Measurements from ENCODE around the gene CYSTM1.

Gene CYSTM1

GRCh38 chr5:140235791-140236551, 61.0 kb downstream of the CYSTM1 start:
- TF ChIP-seq OSR1 (CRISPR knock-in tag; IDR thresholded peaks at IDR 0.05) = no peak
- TF ChIP-seq TOX (CRISPR knock-in tag; IDR thresholded peaks at IDR 0.05; ENCODE audit: borderline replicate concordance) = no peak
- no peak for TF ChIP-seq ISL1 (CRISPR knock-in tag; IDR thresholded peaks at IDR 0.05)
- no peak for TF ChIP-seq ESRRG (CRISPR knock-in tag; IDR thresholded peaks at IDR 0.05)
- no peak for TF ChIP-seq SNAI2 (CRISPR knock-in tag; IDR thresholded peaks at IDR 0.05)

GRCh38 chr5:140236891-140237598, 62.1 kb downstream of the CYSTM1 start:
- no peak for ATAC-seq

More at GRCh38 chr5:140235791-140236551, 61.0 kb downstream of the CYSTM1 start:
- ATAC-seq = no peak

GRCh38 chr5:140238756-140239155, 63.8 kb downstream of the CYSTM1 start:
- no peak for TF ChIP-seq PPARA (CRISPR knock-in tag; IDR thresholded peaks at IDR 0.05; ENCODE audit: borderline replicate concordance)
- TF ChIP-seq POU6F1 (CRISPR knock-in tag; IDR thresholded peaks at IDR 0.05; ENCODE audit: borderline replicate concordance, low read depth) = no peak
- TF ChIP-seq CSRNP3 (CRISPR knock-in tag; IDR thresholded peaks at IDR 0.05) = no peak
- TF ChIP-seq ZNF70 (CRISPR knock-in tag; IDR thresholded peaks at IDR 0.05) = no peak
- no peak for TF ChIP-seq RARB (CRISPR knock-in tag; IDR thresholded peaks at IDR 0.05)
- TF ChIP-seq ZC3H10 (CRISPR knock-in tag; IDR thresholded peaks at IDR 0.05) = no peak
- TF ChIP-seq ZNF565 (CRISPR knock-in tag; conservative IDR thresholded peaks at IDR 0.05; ENCODE audit: low read depth) = no peak
- no peak for TF ChIP-seq ISL1 (CRISPR knock-in tag; IDR thresholded peaks at IDR 0.05)
- ATAC-seq = no peak

More at GRCh38 chr5:140236891-140237598, 62.1 kb downstream of the CYSTM1 start:
- no peak for TF ChIP-seq ZFP3 (CRISPR knock-in tag; IDR thresholded peaks at IDR 0.05)
- no peak for TF ChIP-seq ZNF565 (CRISPR knock-in tag; conservative IDR thresholded peaks at IDR 0.05; ENCODE audit: low read depth)
- no peak for TF ChIP-seq TOX (CRISPR knock-in tag; IDR thresholded peaks at IDR 0.05; ENCODE audit: borderline replicate concordance)
- no peak for TF ChIP-seq RARB (CRISPR knock-in tag; IDR thresholded peaks at IDR 0.05)
- no peak for TF ChIP-seq OSR1 (CRISPR knock-in tag; IDR thresholded peaks at IDR 0.05)
- TF ChIP-seq GLIS3 (CRISPR knock-in tag; IDR thresholded peaks at IDR 0.05) = no peak
- no peak for TF ChIP-seq ESRRG (CRISPR knock-in tag; IDR thresholded peaks at IDR 0.05)
- TF ChIP-seq TCF4 (CRISPR knock-in tag; IDR thresholded peaks at IDR 0.05; ENCODE audit: borderline replicate concordance) = no peak
- no peak for TF ChIP-seq ISL1 (CRISPR knock-in tag; IDR thresholded peaks at IDR 0.05)
- no peak for TF ChIP-seq ZNF70 (CRISPR knock-in tag; IDR thresholded peaks at IDR 0.05)
- no peak for TF ChIP-seq SNAI2 (CRISPR knock-in tag; IDR thresholded peaks at IDR 0.05)
- TF ChIP-seq TSHZ2 (CRISPR knock-in tag; IDR thresholded peaks at IDR 0.05) = no peak
- TF ChIP-seq CSDC2 (CRISPR knock-in tag; IDR thresholded peaks at IDR 0.05) = no peak
- no peak for TF ChIP-seq PPARA (CRISPR knock-in tag; IDR thresholded peaks at IDR 0.05; ENCODE audit: borderline replicate concordance)
- no peak for TF ChIP-seq ZC3H10 (CRISPR knock-in tag; IDR thresholded peaks at IDR 0.05)
- no peak for TF ChIP-seq CSRNP3 (CRISPR knock-in tag; IDR thresholded peaks at IDR 0.05)

GRCh38 chr5:140239461-140239860, 64.5 kb downstream of the CYSTM1 start:
- no peak for ATAC-seq
- TF ChIP-seq OSR1 (CRISPR knock-in tag; IDR thresholded peaks at IDR 0.05) (no peak), SNAI2 (CRISPR knock-in tag; IDR thresholded peaks at IDR 0.05) (no peak), BACH2 (CRISPR knock-in tag; IDR thresholded peaks at IDR 0.05; ENCODE audit: borderline replicate concordance) (no peak), CSRNP3 (CRISPR knock-in tag; IDR thresholded peaks at IDR 0.05) (no peak), ISL1 (CRISPR knock-in tag; IDR thresholded peaks at IDR 0.05) (no peak), ESRRG (CRISPR knock-in tag; IDR thresholded peaks at IDR 0.05) (no peak), ARNTL (CRISPR knock-in tag; IDR thresholded peaks at IDR 0.05; ENCODE audit: borderline replicate concordance, low read depth) (no peak), CREB5 (CRISPR knock-in tag; IDR thresholded peaks at IDR 0.05; ENCODE audit: low read depth) (no peak)
